Measurements from ENCODE around the gene GPR39.

- TF ChIP-seq, protein P1, sequence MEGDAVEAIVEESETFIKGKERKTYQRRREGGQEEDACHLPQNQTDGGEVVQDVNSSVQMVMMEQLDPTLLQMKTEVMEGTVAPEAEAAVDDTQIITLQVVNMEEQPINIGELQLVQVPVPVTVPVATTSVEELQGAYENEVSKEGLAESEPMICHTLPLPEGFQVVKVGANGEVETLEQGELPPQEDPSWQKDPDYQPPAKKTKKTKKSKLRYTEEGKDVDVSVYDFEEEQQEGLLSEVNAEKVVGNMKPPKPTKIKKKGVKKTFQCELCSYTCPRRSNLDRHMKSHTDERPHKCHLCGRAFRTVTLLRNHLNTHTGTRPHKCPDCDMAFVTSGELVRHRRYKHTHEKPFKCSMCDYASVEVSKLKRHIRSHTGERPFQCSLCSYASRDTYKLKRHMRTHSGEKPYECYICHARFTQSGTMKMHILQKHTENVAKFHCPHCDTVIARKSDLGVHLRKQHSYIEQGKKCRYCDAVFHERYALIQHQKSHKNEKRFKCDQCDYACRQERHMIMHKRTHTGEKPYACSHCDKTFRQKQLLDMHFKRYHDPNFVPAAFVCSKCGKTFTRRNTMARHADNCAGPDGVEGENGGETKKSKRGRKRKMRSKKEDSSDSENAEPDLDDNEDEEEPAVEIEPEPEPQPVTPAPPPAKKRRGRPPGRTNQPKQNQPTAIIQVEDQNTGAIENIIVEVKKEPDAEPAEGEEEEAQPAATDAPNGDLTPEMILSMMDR (conservative IDR thresholded peaks at IDR 0.05; ENCODE audit: low read depth, low read length) = no peak
- TF ChIP-seq EZH2phosphoT487 (IDR thresholded peaks at IDR 0.05; ENCODE audit: borderline replicate concordance, low read length) = no peak
- no peak for TF ChIP-seq EZH2 (IDR thresholded peaks at IDR 0.05; ENCODE audit: low read length, unreplicated experiment)
Measured at GRCh38 chr2:132465917-132466316, 49.3 kb downstream of the GPR39 start.

All from PC-3 (cell line).